Trophoblast cell (in vitro differentiated cells and primary cell): ENCODE data around the gene PDE4B.
"Not testable (repeated sequence)": the region's sequence is repeated elsewhere in the genome, so short reads cannot be mapped to it uniquely, and the experiment has no call there.

Experiments used
- DNase-seq, 2 donors: peaks; one replicate each; pipeline ENCODE4 v3.0.0-alpha.2; 2016
- H2AFZ ChIP-seq: 2 replicates; pipeline ENCODE4 v1.6.1; 2013; ENCODE audit warnings: low read length, moderate library complexity, mild to moderate bottlenecking; ENCODE audit not compliant: insufficient read depth, poor library complexity
- H2AK5ac ChIP-seq: 2 replicates; pipeline ENCODE4 v1.6.1; 2013; ENCODE audit warnings: mild to moderate bottlenecking, low read length
- H2BK120ac ChIP-seq: 2 replicates; pipeline ENCODE4 v1.6.1; 2013; ENCODE audit warnings: low read length, mild to moderate bottlenecking, moderate library complexity; ENCODE audit not compliant: insufficient read depth, poor library complexity
- H2BK12ac ChIP-seq: 2 replicates; pipeline ENCODE4 v1.6.1; 2013; ENCODE audit warnings: mild to moderate bottlenecking, low read length, moderate library complexity
- H2BK5ac ChIP-seq: 2 replicates; pipeline ENCODE4 v1.6.1; 2013; ENCODE audit warnings: low read length, low read depth, moderate library complexity, mild to moderate bottlenecking; ENCODE audit not compliant: poor library complexity
- H3K14ac ChIP-seq: 2 replicates; pipeline ENCODE4 v1.6.1; 2013; ENCODE audit warnings: mild to moderate bottlenecking, low read length
- H3K18ac ChIP-seq: 2 replicates; pipeline ENCODE4 v1.6.1; 2013; ENCODE audit warnings: mild to moderate bottlenecking, low read length
- H3K23ac ChIP-seq: 2 replicates; pipeline ENCODE4 v1.6.1; 2013; ENCODE audit warnings: low read length
- H3K27ac ChIP-seq: 2 replicates; pipeline ENCODE4 v1.5.1; 2013; ENCODE audit warnings: low read depth, mild to moderate bottlenecking, inconsistent platforms, low read length, moderate library complexity
- H3K27me3 ChIP-seq: 2 replicates; pipeline ENCODE4 v1.6.1; 2013; ENCODE audit warnings: inconsistent platforms, mild to moderate bottlenecking, low read length, moderate library complexity; ENCODE audit not compliant: insufficient read depth
- H3K36me3 ChIP-seq, 2 experiments: 1 replicate in 1 of 2; 2 replicates in 1 of 2; pipeline ENCODE4 v1.6.1; 2013; ENCODE audit warnings: low read length in 2 of 2, mild to moderate bottlenecking in 2 of 2, moderate library complexity in 1 of 2; ENCODE audit not compliant: insufficient read depth in 2 of 2, control insufficient read depth in 1 of 2
- H3K4ac ChIP-seq: 2 replicates; pipeline ENCODE4 v1.6.1; 2013; ENCODE audit warnings: low read depth, mild to moderate bottlenecking, low read length, moderate library complexity
- H3K4me1 ChIP-seq, 2 experiments: 1 replicate in 1 of 2; 2 replicates in 1 of 2; pipeline ENCODE4 v1.6.1; 2013; ENCODE audit warnings: low read length in 2 of 2, mild to moderate bottlenecking in 2 of 2, moderate library complexity in 1 of 2; ENCODE audit not compliant: insufficient read depth in 2 of 2, control insufficient read depth in 1 of 2
- H3K4me2 ChIP-seq: 2 replicates; pipeline ENCODE4 v1.6.1; 2013; ENCODE audit warnings: inconsistent platforms, mild to moderate bottlenecking, low read length, moderate library complexity
- H3K4me3 ChIP-seq: 2 replicates; pipeline ENCODE4 v1.5.1; 2013; ENCODE audit warnings: mild to moderate bottlenecking, low read depth, low read length, inconsistent platforms
- H3K79me1 ChIP-seq: one replicate; pipeline ENCODE4 v1.6.1; 2013; ENCODE audit warnings: low read length
- H3K79me2 ChIP-seq: 2 replicates; pipeline ENCODE4 v1.6.1; 2013; ENCODE audit warnings: low read length, mild to moderate bottlenecking; ENCODE audit not compliant: control insufficient read depth, insufficient read depth, poor library complexity
- H3K9ac ChIP-seq: 2 replicates; pipeline ENCODE4 v1.6.1; 2013; ENCODE audit warnings: mild to moderate bottlenecking, low read length
- H3K9me3 ChIP-seq: 2 replicates; pipeline ENCODE4 v1.6.1; 2013; ENCODE audit warnings: low read depth, mild to moderate bottlenecking, control low read depth, inconsistent platforms, low read length; ENCODE audit not compliant: insufficient read depth
- H4K12ac ChIP-seq: 2 replicates; pipeline ENCODE4 v1.6.1; 2013; ENCODE audit warnings: low read depth, mild to moderate bottlenecking, low read length, moderate library complexity
- H4K8ac ChIP-seq: 2 replicates; pipeline ENCODE4 v1.6.1; 2013; ENCODE audit warnings: low read depth, mild to moderate bottlenecking, low read length, moderate library complexity
- H4K91ac ChIP-seq: one replicate; pipeline ENCODE4 v1.6.1; 2013; ENCODE audit warnings: low read depth, mild to moderate bottlenecking, low read length, moderate library complexity
- WGBS: extraction: QIAGEN DNeasy Blood & Tissue Kit; methylation state at CpG from one replicate; pipeline ENCODE4 v1.1.7; 2013; ENCODE audit warnings: missing lambda C conversion rate; ENCODE audit not compliant: insufficient read length, insufficient coverage; ENCODE audit errors: extremely low coverage; 5-methylcytosine and 5-hydroxymethylcytosine counted together

Gene PDE4B

GRCh38 chr1:66402194-66402593, 609.5 kb downstream of the PDE4B start:
- Histone ChIP-seq H3K23ac (no peak overlapping the region), H2BK12ac (no peak overlapping the region), H2AK5ac (no peak overlapping the region), H2BK5ac (no peak overlapping the region), H3K4ac (no peak overlapping the region), H3K18ac (no peak overlapping the region), H3K27ac (no peak overlapping the region), H3K4me1 (no peaks in the 10 kb centered on the region), H3K4me3 (no peak overlapping the region), H4K8ac (no peak overlapping the region), H3K36me3 (no peaks in the 10 kb centered on the region), H3K14ac (no peak overlapping the region), H2BK120ac (no peak overlapping the region), H3K9ac (no peak overlapping the region), H4K91ac (no peak overlapping the region), H3K79me2 (no peaks in the 10 kb centered on the region), H3K9me3 (no peaks in the 10 kb centered on the region), H2AFZ (no peak overlapping the region), H3K27me3 (no peaks in the 10 kb centered on the region), H4K12ac (no peak overlapping the region), H3K79me1 (no peaks in the 10 kb centered on the region), H3K4me2 (no peak overlapping the region)
- no CpG with 5 or more reads among the region's 1 CpG for WGBS
- no peak for DNase-seq

GRCh38 chr1:66403007-66403731, 610.5 kb downstream of the PDE4B start:
- Histone ChIP-seq H3K4me1 (no peaks in the 10 kb centered on the region), H3K79me1 (no peaks in the 10 kb centered on the region), H3K9me3 (no peaks in the 10 kb centered on the region), H2BK120ac (no peak overlapping the region), H3K18ac (no peak overlapping the region), H4K91ac (no peak overlapping the region), H3K4me3 (no peak overlapping the region), H2AK5ac (no peak overlapping the region), H4K12ac (no peak overlapping the region), H3K79me2 (no peaks in the 10 kb centered on the region), H3K27me3 (no peaks in the 10 kb centered on the region), H3K27ac (no peak overlapping the region), H3K36me3 (no peaks in the 10 kb centered on the region), H2BK12ac (no peak overlapping the region), H4K8ac (no peak overlapping the region), H3K14ac (no peak overlapping the region), H3K4ac (no peak overlapping the region), H2BK5ac (no peak overlapping the region), H2AFZ (no peak overlapping the region), H3K23ac (no peak overlapping the region), H3K9ac (no peak overlapping the region), H3K4me2 (no peak overlapping the region)
- DNase-seq: no peak
- WGBS: no CpG with 5 or more reads among the region's 5 CpGs

GRCh38 chr1:66405061-66405460, 612.4 kb downstream of the PDE4B start:
- no peak overlapping the region for H3K4ac ChIP-seq
- no peak overlapping the region for H3K27ac ChIP-seq
- H4K12ac ChIP-seq: no peak overlapping the region
- H3K4me2 ChIP-seq: no peak overlapping the region
- no peak overlapping the region for H3K23ac ChIP-seq
- H2BK12ac ChIP-seq: no peak overlapping the region
- no peaks in the 10 kb centered on the region for H3K9me3 ChIP-seq
- H3K14ac ChIP-seq: no peak overlapping the region
- H3K4me3 ChIP-seq: no peak overlapping the region
- no peak overlapping the region for H4K91ac ChIP-seq
- H3K27me3 ChIP-seq: no peaks in the 10 kb centered on the region
- H2BK120ac ChIP-seq: no peak overlapping the region
- WGBS: no CpG with 5 or more reads among the region's 4 CpGs
- H3K79me1 ChIP-seq: no peaks in the 10 kb centered on the region
- no peak overlapping the region for H4K8ac ChIP-seq
- H3K79me2 ChIP-seq: no peaks in the 10 kb centered on the region
- no peaks in the 10 kb centered on the region for H3K36me3 ChIP-seq
- DNase-seq: no peak
- H3K9ac ChIP-seq: no peak overlapping the region
- no peak overlapping the region for H2BK5ac ChIP-seq
- no peak overlapping the region for H2AFZ ChIP-seq
- H3K18ac ChIP-seq: no peak overlapping the region
- H2AK5ac ChIP-seq: no peak overlapping the region
- no peaks in the 10 kb centered on the region for H3K4me1 ChIP-seq

- H2AFZ ChIP-seq, H3K27ac ChIP-seq, H3K4me3 ChIP-seq, H3K79me2 ChIP-seq, DNase-seq, H3K4me2 ChIP-seq, H3K18ac ChIP-seq, H4K12ac ChIP-seq, H3K27me3 ChIP-seq, H3K23ac ChIP-seq, H4K8ac ChIP-seq, H3K79me1 ChIP-seq, H3K4ac ChIP-seq, H3K36me3 ChIP-seq, H4K91ac ChIP-seq, H2BK5ac ChIP-seq, H2AK5ac ChIP-seq, H2BK120ac ChIP-seq, H3K9ac ChIP-seq, H2BK12ac ChIP-seq, H3K14ac ChIP-seq, H3K4me1 ChIP-seq, H3K9me3 ChIP-seq: not testable (repeated sequence)
- WGBS: no CpG with 5 or more reads among the region's 1 CpG
These were observed 618.8 kb downstream of the PDE4B start for GRCh38 chr1:66411449-66411848.
